HG03095 (cell line): ENCODE measurements around the gene LRRC51.

ENCODE experiments used
- ATAC-seq: cut with Tn5 transposase; IDR thresholded peaks from one replicate; pipeline ENCODE4 v1.9.1; 2021; ENCODE audit warnings: moderate library complexity; ENCODE audit not compliant: unreplicated experiment

LRRC51 gene, protein sequence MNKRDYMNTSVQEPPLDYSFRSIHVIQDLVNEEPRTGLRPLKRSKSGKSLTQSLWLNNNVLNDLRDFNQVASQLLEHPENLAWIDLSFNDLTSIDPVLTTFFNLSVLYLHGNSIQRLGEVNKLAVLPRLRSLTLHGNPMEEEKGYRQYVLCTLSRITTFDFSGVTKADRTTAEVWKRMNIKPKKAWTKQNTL

GRCh38 chr11:72080326-72081183 is at the start of gene LRRC51, which contains the start of gene NUMA1:
LRRC51 (plus strand) TSS chr11:72080850; CDS start chr11:72089084, 8,234 bp downstream.
NUMA1 (minus strand) TSS chr11:72080542; CDS start chr11:72035943, 44,599 bp downstream.
- peak; percentile 92 for ATAC-seq

GRCh38 chr11:72036687-72037086 is 44.0 kb upstream of the LRRC51 start:
- ATAC-seq: no peak

- ATAC-seq: no peak
Observed at GRCh38 chr11:72037554-72038311, 42.9 kb upstream of the LRRC51 start.

GRCh38 chr11:72038491-72038890 is 42.2 kb upstream of the LRRC51 start:
- no peak for ATAC-seq

DNA sequence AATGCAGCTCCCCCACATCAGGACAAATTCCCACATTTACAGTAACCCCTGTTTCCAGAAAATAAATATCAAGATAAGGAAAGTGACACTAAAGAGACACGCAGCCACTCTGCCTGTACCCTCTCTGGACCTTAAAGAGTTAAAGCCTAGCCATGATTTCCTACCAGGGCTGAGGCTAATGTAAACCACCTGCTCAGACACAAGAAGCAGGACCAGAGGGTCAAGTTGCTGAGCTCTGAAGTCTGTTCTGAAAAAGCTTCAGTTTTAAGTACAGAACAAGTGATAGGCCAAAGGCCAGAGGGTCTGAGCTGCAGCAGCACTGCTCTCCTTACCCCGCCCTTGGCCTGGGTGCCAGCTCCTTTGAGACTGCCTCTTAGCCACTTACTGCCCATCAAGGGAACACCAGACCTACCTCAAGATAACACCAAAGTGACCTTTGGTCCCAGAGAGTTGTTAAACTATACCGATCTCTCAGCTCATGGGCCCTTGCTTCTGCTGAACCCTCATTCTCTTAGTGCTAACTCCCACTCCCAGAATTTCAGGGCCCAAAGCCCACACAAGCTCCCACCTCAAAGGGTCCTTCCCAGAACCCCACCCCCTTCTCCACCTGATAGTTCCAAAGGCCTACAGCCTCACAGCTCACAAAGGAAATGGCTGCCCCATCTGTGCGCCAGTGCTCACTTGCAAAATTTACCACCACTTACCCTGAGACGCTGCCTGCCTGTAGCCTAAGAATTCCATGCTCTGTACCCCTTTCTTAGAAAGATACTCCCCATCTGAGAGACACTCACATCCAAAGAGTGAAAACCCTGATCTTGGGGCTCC is 41.4 kb upstream of the LRRC51 start:
- no peak for ATAC-seq

DNA sequence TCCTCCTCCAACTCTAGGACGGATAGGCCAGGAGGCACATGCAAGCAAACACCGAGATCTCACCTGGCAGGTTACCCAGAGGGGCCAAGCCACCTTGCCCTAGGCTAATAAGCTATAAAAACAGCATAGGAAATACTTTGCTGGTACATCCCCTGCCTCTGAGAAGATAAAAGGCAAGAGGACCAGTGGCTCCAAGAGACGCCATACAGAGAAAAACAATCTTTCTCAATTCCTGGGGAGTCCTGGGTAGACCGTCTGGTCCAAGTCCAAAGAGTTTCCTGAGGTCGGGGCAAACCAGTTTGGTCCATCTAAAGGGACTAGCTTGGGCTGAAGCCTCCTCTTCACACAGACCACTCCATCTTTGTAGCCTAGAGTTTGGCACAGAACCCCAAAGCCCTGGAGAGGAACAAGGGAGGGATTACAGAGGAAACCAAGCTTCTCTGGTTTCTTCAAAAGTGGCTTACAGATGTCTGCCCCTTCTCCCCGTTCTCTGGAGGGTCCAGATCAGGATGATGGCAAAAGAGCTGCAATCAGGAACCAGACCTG is 40.7 kb upstream of the LRRC51 start:
- no peak for ATAC-seq

DNA sequence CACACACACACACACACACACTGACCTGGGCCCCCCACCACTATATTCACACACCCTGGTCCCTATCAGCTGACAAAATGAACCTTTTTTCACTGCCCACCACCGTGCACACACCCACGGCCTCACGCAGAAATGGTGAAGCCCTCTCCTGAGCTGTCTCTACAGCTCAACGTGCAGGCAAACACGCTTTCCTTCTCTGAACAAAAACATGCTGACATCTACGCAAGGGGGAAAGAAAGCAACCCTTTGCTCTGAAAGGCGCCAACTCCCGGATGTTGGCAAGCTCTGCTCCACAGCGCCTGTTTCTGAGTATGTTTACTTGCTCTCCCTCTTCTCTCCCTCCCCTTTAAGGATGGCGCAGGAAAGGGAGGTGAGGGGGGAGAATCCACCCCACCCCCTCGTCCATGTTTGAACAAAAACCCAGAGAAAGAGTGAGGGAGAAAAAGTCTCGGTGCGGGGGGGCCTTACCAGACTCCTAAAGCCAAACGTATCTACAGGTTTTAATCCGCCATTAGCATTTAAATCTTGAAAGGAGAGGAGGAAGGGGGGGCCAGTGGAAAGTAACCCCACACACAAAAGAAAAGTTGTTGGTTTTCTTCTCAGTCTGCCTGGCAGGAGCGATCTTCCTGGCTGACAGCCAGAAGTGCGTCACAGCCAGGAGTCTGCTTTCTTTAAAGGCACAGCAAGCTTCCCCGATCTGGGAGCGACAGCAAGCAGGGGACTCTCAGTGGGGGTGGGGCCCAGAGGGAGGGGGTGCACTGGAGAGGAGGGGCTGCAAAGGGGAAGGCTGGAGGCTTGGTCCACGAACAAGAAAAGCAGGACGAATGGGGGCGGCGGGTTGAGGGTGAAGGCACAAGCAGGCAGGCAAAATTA is 39.9 kb upstream of the LRRC51 start:
- ATAC-seq: no peak

- no peak for ATAC-seq
Observed at GRCh38 chr11:72041364-72042063, 39.1 kb upstream of the LRRC51 start.

GRCh38 chr11:72042064-72042745 is 38.4 kb upstream of the LRRC51 start:
- ATAC-seq: no peak

GRCh38 chr11:72045849-72046248 is 34.8 kb upstream of the LRRC51 start:
- ATAC-seq: no peak

GRCh38 chr11:72048766-72049460 is 31.7 kb upstream of the LRRC51 start:
- no peak for ATAC-seq

GRCh38 chr11:72058416-72059034 is 22.1 kb upstream of the LRRC51 start:
- ATAC-seq: no peak

DNA sequence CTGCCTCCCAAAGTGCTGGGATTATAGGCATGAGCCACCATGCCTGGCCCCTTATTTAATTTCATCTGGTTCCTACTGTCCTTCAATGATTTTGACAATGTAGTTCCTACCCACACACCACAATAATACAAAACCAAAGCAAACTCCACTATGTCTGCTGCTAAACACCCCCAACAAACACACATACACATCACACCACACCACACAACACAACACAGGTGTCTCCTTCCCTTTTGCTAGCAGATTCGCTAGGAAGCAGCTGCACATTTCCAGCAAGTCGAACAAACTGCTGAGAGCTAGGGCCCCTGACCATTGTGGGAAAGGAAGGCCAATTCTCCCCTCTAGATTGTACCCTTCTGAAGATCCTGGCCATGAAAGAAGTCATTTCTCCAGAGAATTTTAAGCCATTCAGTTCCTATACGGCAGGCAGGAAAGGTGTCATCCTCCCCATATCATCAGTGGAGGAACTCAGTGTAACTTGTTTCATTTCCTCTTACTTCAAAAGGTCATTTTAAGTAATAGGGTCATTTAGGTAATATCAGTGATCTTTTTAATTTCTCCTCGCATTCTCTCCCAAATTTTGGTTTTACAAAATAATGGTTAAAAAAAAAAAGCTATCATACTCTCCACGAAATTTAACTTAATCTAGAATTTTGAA is 18.8 kb upstream of the LRRC51 start:
- ATAC-seq: no peak

DNA sequence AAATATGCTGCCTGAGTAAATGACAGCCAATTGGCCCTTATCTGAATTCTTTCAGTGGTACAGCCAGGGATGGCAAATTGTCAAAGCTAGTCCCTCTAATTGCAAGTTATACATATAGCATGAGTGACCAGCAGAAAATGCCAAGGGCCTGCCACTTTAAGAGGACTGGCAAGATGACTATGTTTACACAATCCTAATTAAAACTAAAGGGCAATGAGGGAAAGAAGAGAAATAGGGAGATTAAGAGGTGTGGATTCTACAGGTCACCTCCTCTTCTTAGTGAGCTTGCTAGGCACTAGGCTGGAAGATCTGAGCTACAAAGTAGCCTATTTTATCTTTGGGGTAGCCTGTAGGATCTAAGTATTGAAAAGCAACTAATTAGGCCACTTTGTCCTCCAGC is 13.8 kb upstream of the LRRC51 start:
- ATAC-seq: no peak

DNA sequence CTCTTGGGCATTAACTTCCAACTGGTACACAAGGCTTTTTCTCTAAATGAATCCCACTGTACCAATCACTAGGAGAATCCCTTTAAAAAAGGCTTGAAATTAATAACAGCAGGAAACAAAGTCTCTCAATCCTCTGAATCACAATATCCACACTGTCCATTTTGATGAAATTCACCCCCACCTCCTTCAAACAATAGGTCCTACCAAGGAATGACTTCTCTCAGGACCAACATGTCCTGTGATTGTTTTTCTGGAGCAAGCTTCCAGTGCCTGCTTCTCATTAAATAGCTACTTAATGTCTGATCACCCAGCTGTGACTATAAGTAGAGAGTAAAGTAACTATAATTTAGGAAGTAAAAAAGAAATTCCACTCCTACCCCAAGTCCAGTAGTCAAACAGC is 13.4 kb upstream of the LRRC51 start:
- ATAC-seq: no peak

- no peak for ATAC-seq
Observed at GRCh38 chr11:72067676-72068075, 13.0 kb upstream of the LRRC51 start.

- no peak for ATAC-seq
Observed at GRCh38 chr11:72069200-72069599, 11.4 kb upstream of the LRRC51 start.
